Stomach (tissue), 4 donors: ENCODE results near the gene NLN.

Experiments
- POLR2A ChIP-seq, 4 donors: fragments of 450-650 bp; IDR thresholded peaks; one replicate each; pipeline ENCODE4 v1.6.1; 2016; ENCODE audit warnings: antibody characterized with exemption in 4 of 4, control low read depth in 2 of 4, mild to moderate bottlenecking in 1 of 4, moderate library complexity in 1 of 4
- TF ChIP-seq, protein P1 (sequence below), 7 experiments: fragments of 450-650 bp in 4 of 7; fragments of 200-600 bp in 3 of 7; sonication (generic) in 3 of 7; IDR thresholded peaks; one replicate each; pipeline ENCODE4 v1.5.1; 2016 to 2019; ENCODE audit warnings: antibody characterized with exemption in 7 of 7, control low read depth in 2 of 7, mild to moderate bottlenecking in 1 of 7

- TF ChIP-seq, protein P1, sequence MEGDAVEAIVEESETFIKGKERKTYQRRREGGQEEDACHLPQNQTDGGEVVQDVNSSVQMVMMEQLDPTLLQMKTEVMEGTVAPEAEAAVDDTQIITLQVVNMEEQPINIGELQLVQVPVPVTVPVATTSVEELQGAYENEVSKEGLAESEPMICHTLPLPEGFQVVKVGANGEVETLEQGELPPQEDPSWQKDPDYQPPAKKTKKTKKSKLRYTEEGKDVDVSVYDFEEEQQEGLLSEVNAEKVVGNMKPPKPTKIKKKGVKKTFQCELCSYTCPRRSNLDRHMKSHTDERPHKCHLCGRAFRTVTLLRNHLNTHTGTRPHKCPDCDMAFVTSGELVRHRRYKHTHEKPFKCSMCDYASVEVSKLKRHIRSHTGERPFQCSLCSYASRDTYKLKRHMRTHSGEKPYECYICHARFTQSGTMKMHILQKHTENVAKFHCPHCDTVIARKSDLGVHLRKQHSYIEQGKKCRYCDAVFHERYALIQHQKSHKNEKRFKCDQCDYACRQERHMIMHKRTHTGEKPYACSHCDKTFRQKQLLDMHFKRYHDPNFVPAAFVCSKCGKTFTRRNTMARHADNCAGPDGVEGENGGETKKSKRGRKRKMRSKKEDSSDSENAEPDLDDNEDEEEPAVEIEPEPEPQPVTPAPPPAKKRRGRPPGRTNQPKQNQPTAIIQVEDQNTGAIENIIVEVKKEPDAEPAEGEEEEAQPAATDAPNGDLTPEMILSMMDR (IDR thresholded peaks at IDR 0.05): no peak
- TF ChIP-seq POLR2A (IDR thresholded peaks at IDR 0.05): no peak
Measured at GRCh38 chr5:65730910-65731309, 8.9 kb downstream of the NLN start.
